Measurements from ENCODE around the gene EYA2.

DNA sequence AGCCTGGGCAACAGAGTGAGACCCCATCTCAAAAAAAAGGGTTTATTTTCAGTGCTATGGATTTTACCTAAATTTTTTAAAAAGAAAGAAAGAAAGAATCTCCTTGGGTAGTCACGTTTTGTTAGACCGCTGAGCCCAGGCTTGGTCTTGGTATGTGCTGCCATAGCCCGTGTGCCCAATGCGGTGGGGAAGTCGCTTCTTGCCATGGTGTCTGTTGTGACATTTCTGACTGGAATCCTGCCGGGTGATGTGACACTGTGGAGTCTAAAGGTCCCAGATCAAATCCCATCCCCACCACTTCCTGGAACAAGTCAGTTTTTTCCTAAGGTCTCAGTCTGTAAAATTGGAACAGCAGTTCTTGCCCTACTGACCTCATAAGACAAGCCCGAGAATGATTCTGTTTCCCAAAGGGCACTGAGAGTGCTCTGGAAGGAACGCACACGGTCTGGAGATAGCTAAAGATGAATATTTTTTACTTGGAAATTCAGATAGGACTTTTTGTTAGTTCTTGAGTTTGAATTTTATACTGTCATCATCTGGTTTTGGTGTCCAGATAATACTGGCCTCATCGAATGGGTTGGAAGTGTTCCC, 225.8 kb downstream of the EYA2 start:
- TF ChIP-seq EZH2 (IDR thresholded peaks at IDR 0.05; ENCODE audit: low read length, unreplicated experiment), result no peak
- TF ChIP-seq, protein P1, sequence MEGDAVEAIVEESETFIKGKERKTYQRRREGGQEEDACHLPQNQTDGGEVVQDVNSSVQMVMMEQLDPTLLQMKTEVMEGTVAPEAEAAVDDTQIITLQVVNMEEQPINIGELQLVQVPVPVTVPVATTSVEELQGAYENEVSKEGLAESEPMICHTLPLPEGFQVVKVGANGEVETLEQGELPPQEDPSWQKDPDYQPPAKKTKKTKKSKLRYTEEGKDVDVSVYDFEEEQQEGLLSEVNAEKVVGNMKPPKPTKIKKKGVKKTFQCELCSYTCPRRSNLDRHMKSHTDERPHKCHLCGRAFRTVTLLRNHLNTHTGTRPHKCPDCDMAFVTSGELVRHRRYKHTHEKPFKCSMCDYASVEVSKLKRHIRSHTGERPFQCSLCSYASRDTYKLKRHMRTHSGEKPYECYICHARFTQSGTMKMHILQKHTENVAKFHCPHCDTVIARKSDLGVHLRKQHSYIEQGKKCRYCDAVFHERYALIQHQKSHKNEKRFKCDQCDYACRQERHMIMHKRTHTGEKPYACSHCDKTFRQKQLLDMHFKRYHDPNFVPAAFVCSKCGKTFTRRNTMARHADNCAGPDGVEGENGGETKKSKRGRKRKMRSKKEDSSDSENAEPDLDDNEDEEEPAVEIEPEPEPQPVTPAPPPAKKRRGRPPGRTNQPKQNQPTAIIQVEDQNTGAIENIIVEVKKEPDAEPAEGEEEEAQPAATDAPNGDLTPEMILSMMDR (conservative IDR thresholded peaks at IDR 0.05; ENCODE audit: low read depth, low read length), result no peak
- no peak for TF ChIP-seq EZH2phosphoT487 (IDR thresholded peaks at IDR 0.05; ENCODE audit: borderline replicate concordance, low read length)
